Activated CD4-positive, alpha-beta T cell treated with anti-CD3 and anti-CD28 coated beads, Interleukin-2, Interleukin-4, amounts not matched to agents 100 ng/mL and 50 ng/mL, durations not matched to agents 16 hours and 8 hours (primary cell): Measurements from ENCODE around the gene GALR2.

ENCODE experiments used
- DNase-seq: peaks from one replicate; pipeline ENCODE4 v3.0.0-alpha.2; 2020; ENCODE audit warnings: low spot score

Gene GALR2

DNA sequence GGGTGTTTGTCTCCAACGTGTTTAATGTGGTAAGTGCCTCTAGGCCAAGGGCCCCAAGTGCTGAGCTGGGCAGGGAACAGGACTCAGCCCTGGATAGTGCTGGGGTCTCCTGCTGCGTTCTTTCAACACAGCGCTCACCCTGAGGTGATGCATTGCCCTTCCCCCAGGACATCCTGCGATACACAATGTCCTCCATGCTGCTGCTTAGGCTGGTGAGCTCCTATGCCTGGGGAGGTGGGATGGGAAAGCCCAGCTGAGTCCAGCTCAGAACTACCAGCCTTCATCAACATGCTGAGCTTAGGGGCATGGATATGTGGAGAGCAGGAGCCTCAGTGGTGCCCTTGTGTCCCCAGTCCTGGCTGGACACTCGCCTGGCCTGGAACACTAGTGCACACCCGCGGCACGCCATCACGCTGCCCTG lies 5.0 kb downstream of the GALR2 start:
- no peak for DNase-seq

DNA sequence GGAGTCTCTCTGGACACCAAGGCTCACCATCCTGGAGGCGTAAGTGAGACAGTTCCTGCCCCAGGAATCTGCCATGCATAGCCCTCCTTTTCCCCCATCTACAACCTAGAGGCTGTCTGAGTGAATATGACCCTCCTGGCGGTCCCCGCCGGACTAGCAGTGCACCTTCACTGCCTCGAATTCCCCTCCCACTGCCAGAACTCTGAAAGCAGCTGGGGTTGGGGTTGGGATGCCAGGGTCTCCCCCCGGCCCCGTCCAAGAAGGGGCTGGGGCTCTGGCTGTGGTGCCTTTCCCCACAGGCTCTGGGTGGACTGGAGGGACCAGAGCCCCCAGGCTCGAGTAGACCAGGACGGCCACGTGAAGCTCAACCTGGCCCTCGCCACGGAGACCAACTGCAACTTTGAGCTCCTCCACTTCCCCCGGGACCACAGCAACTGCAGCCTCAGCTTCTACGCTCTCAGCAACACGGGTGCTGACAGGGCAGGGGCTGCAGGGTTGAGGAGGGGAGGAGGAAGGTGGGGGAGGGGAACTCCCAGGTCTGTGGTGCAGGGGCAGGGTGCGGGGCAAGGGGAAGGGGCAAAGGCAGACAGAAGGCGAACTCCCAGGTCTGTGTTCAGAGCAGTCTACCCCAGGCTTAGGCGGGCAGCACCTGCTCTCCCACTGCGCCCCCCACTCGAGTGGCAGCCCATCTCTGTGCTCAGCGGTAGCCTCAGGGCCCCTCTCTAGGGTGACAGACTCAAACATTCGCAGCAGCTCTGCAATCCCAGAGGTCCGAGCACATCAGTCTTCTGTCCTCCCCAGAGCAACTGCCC lies 5.6 kb downstream of the GALR2 start:
- no peak for DNase-seq

DNA sequence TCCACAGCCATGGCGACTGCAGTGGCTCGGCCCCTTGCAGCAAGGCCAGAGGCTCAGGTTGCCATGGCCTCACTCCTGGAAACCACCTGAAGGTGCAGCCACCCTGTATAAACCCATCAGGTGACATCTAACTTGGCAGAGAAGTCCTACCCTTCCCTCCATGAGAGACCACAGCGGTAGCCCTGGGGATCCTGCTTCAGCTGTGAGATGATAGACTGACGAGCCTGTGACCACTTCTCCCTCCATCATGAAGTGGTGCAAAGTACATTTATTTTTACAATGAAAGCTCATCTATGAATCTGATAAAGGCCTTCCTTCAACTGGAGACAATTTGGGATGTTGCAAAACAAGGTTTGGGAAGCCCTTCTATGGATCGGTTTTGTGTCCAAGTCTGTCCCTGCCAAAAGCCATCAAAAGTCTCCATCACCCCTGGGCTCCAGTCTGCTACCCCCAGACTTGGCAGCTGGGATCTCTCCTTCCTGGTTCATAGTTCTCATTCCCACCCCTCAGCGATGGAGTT lies 6.2 kb downstream of the GALR2 start:
- no peak for DNase-seq

DNA sequence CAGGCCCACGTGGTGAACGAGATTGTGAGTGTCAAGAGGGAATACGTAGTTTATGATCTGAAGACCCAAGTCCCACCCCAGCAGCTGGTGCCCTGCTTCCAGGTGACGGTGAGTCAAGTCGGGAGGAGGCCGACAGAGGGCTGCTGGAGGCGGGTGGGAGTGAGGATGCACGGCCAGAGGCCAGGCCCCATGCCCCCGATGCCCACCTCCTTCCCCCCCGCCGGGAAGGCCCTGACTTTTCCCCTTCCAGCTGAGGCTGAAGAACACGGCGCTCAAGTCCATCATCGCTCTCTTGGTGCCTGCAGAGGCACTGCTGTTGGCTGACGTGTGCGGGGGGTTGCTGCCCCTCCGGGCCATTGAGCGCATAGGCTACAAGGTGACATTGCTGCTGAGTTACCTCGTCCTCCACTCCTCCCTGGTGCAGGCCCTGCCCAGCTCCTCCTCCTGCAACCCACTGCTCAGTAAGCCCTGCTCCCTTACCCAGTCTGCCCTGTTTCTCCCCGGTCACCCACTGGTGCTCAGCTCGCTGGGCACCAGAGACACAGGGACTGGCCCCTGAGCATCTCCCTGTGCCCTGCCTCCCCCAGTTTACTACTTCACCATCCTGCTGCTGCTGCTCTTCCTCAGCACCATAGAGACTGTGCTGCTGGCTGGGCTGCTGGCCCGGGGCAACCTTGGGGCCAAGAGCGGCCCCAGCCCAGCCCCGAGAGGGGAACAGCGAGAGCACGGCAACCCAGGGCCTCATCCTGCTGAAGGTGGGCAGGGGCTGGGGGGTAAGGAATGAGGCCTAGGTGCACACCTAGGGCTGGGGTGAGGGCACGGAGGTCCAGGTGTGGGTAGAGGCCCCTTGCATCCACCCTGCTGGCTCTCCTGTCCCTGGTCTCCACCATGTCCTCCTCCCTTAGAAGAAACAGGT lies 7.0 kb downstream of the GALR2 start:
- DNase-seq, result no peak

DNA sequence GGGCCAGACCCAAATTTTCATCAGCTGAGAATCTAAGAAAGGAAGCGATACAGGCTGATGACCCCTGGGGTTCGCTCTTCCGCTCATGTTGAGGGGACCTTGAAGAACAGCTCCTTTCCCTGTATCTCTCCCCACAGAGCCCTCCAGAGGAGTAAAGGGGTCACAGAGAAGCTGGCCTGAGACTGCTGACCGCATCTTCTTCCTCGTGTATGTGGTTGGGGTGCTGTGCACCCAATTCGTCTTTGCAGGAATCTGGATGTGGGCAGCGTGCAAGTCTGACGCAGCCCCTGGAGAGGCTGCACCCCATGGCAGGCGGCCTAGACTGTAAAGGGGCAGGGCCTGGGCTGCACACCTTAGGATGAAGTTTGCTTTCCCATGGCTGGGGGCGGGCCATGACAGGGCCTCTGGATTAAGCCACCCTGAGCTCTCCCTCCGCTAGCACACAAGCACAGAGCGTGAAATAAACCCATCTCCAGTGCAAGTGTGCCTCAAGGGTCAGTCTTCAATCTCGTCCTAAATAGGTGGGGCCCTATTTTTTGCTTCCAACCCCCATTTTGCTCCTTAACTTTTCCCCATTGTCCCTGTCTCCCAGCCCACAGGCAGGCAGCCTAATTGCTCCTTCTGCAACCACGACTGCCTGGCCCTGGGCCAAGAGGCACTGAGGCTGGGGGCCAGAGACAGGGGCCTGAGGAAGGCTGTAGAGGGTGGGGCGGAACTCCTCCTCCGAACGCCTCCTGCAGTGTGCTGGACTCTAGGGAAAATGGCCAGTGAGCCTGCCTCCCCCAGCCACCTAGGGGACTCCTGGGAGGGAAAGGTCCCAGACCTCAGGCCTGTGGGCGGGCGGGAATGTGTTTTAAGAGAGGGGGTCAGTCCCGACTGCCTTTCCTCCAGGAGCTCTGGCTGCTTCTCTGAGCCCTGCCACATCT lies 8.0 kb downstream of the GALR2 start:
- DNase-seq, result no peak

DNA sequence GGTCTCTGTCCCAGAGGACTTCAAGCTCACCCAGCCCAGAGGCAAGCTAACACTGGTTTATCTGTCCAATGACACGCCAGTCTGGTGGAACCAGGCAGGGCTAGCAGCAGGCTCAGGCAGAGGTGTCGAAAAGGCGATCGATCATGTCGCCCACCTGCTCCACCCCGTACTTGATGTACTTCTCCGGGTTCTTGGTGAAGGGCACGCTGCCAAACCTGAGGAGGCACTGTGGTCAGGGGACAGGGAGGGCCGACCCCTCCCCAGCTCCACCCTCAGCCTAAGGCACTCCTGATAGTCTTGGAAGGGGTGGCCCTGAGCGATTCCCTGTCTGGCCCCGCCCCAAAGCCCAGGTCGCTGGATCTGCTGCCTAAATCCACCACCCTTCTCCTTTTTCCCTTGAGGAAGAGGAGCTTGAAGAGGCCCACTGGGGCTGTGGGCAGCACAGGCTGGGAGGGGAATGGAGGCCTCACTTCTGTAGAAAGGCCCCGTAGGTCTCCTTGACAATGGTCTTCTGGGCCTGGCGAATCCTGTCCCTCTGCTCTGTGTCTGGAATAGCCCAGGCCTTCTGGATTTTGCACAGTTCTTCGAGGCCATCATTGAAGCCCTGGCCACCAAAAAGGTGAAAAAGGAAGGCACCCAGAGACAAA lies 9.1 kb downstream of the GALR2 start:
- no peak for DNase-seq

DNA sequence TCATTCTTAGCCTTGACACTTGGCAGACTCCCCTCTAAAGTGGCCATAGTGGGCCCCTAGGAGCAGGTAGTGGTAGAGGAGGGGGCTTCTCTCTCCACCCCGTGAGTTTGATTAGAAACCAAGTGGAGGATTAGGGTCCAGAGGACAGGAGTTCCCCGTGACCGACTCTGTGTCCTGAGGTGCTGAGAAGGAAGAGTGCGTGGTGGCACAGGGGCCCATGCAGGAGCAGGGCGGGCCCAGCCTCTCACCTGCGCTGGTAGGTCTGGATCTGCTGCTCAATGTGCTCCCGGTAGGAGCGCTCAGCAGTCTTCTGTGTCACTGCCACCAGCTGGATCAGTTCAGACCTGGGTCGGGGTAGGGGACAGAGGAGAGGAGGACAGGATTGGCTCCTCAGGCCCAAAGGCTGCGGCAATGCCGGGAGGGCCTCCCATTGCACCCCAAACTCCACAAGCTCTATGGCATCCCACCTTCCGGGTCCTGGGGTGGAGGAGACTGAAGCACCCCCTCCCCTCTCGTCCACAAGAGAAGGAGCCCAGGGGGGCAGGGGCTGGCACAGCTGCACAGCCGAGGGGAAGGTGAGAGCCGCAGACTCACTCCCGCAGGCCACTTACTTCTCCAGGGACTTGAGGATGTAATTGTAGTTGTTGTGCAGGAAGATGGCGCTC lies 10.6 kb downstream of the GALR2 start:
- no peak for DNase-seq

DNA sequence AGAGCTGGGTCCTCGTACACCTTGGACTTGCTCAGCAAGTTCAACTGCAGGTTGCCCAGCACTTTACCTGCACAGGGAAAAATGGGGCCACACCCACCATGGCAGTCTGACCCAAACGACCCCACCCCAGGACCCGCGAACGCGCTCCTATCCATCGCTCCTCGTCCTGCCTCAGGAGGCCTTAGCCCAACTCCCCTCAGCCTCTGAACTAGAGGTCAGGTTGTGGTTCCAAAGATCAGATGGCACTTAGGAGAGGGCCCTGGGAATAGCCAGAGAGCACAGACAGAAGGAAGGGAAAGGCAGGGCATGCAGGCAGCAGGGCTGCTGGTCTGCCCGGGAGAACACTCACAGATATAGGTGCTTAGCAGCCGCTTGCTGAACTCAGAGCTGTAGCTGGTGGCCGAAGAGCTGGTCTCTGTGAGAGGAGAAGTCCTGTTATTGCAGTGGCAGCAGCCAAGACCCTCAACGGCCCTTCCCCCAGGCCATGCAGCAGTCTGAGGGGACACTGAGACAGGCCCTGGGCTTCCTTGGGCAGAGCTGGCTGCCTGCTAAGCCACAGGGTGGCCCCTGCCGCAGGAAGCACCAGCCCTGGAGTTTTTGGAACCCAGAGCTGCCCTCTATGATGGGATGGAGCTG lies 11.3 kb downstream of the GALR2 start:
- no peak for DNase-seq

DNA sequence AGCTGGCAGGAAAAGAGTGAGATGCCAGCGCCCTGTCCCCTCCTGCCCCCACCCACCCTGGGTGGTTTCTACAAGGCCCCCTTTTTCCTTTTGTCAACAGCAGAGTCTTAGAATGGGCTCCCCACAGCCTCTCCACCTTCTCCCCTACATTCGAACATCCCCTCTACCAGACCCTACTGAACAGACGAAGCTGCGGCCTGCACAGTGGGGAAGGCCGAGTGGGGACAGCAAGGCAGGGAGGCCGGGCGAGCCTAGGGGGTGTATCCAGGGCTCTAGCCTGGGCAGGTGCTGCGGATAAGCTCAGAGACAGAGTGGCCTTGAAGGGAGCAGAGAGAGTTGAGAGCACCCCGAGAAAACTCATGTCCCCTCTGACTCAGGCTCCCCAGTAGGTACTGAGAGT lies 11.8 kb downstream of the GALR2 start:
- no peak for DNase-seq

DNA sequence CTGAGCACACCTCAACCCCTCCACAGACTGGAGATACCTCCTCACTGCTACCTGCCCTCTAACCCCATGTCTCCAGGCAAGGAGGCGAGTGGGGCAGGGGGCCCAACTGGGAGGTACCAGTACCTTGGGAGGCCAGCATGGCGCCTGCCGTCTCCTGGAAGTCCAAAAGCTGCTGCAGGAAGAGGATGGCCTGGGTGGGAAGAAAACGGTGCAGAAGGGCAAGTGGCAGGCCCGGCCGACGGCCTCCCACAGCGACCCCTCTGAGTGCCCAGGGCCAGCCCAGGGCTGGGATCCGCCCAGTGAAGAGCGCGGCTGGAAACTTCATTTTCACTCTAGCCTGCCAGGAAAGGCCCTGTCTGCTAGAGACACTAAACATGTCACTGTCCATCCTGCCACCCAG lies 12.9 kb downstream of the GALR2 start:
- no peak for DNase-seq

DNA sequence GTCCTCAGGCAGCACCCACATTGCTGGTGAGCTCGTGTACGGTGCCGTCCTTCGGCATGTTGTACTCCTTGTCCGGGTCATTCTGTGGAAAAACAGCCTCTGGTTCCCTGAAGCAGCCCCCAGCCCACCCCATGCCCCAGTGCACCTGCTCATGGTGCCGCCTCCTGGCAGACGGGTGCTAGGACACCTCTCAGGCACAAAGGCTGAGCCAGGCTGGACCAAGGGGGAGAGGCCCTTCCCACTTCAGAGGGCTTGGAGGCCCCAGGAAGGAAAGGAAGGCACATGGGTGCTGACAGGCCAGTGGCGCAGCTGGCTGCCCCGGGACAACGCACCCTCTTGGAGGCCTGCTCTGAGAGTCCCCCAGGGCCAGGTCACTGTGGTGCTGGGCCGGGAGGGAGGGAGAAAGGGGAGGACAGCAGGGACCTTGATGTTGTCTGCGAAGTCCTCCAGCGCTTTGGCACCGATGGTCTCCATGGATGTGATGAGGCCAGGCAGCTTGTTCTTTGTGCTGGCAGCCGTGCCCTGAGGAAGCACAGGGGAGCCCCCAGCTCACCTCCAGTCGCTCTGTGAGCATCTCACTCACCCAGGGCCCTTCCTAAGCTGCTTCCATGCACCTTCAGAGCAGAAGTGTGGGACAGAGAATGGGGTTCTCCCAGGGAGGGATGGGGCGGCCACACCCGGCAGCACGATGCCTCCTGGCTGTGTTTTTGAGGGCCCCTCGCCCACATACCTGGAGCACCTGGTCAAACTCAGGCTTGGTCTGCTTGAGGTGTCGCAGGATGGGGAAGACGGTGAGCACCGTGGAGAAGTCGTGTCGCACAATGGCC lies 13.7 kb downstream of the GALR2 start:
- DNase-seq, result no peak

DNA sequence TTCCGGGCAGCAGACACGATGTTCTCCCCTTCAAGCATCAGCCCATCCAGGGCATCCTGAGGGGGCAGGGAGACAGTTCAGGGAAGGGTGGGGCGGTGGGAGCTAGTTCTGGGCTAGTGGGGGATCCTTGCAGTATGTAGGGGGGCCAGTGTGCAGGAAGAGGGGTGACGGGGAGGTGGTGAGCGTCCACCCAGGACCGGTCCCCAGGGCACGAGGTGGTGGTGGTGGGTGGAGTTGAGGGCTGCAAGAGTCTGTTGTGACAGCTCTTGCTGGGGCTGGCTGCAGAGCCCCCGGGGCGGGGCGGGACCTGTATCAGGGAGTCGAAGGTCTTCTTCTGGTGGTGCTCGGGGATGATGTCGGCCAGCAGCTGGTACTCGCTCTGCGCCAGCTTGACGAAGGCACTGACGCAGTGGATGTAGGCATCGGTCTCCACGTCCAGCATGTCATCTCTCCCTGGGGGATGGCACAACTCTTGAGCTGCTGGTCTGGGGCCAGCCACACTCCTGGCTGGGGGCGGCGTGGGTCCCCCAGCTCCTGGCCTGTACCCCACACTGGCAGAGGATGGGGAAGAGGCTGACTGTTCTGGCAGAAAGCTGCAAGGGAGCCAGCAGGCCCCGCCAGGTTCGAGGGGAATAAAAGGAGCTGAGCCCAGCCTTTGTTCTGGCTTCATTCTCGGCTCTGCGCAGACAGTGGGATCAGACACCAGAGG lies 14.4 kb downstream of the GALR2 start:
- no peak for DNase-seq

DNA sequence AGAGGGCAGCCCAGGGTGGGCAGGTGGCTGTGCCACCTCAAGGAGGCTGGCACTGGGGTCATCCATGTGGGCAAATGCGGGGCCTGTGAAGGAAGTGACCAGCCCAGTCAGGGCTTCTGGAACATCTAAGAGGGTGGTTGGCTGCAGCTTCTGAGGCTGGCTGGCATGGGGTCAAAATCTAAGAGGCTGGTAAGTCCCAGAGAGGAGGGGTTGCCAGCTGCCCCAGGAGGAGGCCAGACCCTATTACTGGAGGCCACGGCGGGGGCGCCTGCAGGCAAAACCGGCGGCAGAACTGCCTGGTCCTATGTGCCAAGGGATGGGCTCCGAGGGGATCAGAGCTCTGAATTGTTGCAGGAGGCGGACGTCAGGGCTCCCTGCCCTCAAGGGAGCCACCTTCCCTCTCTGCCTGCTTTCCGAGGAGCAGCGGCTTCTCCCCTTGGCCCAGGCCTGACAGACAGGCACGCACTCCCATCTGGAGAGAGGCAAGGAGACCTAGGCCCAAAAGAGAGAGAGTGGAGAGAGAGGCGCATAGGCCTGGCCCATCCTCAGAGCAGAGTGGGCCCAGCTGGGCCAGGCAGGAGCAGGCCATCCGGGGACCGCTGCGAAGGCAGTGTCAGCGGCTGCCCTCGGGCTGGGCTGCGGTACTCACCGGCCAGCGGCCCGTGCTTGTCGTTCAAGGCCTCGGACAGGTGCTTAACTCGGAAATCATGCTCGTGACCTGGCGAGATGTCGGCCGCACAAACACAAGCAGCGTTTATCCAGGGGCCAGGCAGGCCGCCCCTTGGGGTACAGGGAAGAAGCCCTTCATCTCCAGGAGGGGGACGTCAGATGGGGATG lies 15.3 kb downstream of the GALR2 start:
- no peak for DNase-seq

DNA sequence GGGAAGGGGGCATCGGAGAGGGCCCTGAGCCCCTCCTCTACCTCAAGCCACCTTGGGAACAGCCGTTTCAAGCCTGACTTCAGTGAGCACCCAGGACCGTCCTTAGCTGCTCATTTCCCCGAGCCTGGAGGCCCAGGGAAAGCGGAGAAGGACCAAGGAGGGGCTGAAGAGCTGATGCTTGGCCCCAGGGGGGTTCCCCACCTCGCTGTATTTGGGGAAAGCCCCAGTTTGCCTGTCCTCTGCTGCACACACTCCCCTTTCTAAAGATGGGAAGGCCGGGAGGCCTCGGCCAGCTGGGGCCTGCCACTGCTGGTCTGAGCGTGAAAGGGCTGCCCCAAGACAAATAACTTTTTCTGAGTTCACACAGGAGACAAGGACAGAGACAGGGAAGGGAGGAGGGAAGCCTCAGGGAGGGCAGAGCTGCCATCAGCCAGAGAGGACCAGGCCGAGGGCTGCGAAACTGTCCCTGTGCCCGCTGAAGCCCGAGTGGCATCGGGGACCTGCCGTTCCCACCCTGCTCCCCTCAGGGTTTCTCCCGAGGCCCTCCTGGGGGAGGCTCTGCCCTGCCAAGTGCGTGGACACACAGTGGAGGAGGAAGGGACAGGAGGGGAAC lies 16.0 kb downstream of the GALR2 start:
- no peak for DNase-seq

DNA sequence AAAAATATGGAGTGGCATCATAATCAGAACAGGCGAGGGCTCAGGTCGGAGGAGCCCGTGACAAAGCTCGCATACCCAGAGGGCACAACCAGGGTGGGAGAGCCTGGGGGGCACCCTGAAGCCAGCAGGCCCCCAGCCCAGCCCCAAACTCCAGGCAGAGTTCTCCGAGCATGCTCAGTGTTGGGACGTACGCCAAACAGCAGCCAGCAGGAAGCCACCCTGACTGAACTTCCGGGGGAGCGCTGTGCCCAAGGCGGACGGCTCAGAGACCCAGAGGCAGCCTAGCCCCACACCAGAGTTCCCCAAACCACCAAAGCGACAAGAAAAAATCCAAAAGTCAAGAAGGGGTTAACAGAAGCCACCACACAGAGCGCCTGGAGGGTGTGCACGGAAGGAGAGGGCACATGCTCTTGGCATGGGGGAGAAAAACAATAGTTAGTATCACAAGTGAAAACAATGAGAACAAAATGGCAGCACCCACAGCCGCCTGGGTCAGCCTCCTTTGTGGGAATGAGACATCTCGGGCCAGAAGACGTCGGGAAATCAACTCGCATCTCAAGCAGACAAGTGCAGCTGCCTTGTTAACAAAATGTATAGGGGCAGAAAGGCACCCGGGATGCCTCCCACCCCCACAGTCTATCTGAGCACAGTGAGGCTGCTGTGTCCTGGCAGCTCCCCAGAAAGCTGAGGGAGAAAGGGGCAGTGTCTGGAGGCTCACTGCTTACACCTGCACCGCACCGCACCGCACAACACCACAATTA lies 17.1 kb downstream of the GALR2 start:
- DNase-seq, result no peak

DNA sequence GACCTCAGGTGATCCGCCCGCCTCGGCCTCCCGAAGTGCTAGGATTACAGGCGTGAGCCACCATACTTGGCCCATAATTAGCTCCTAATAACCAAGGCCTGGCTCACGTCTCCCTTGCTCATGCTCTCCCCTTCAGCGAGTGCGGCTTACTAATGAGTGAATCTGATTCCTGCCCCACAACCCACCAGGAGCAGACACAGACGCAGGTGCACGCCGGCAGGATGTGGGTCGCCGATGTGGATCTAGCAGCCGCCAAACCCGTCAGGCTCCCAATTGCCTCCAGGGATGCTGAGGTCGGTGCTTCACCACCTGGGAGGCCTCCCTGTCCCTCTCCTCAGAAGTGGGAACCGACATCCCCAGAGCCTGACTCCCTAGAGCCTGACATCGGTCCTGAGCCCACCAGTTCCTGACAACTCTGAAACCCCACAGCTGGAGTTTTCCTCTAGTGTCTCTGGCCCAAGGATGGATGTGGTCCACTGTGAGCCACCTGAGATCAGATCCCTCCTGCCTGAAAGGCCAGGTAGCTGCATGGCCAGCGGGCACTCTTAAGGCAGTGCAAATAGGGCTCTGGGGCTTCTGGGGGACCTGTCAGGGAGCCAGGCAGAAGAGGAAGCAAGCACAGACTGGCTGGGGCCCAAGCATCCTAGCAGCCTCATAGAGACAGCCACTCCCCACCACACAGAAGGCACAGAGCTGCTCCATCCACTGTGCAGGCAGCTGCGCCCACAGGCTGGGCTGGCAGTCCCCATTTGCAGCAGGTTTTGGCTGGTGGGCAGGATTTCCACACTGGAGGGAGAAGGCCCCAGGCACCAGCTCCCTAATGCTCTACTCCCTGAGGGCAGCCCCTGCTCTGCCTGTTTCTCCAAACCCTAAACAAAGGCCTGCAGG lies 18.2 kb downstream of the GALR2 start:
- no peak for DNase-seq
